ENCODE data around the gene MAIP1. TPM values are rescaled to one million over a fixed set of nuclear protein-coding genes. Genes with fewer than 3 reads are reported as not detected.

MAIP1 gene
- total RNA-seq, 1 donor from 2014 or later, result 18.1 TPM

GRCh38 chr2:199968126-199968525 lies 12.7 kb downstream of the MAIP1 start:
- no peak for DNase-seq
- no peak for TF ChIP-seq CTCF (IDR thresholded peaks at IDR 0.05; ENCODE audit: partially characterized antibody, unreplicated experiment)
- no peak overlapping the region for H3K4me3 Mint-ChIP-seq (ENCODE audit: unreplicated experiment)
- H3K27ac Mint-ChIP-seq (ENCODE audit: unreplicated experiment), result no peak overlapping the region
- H3K4me1 Mint-ChIP-seq (ENCODE audit: low read depth, unreplicated experiment), result no peaks in the 10 kb centered on the region
- H3K9me3 Mint-ChIP-seq (ENCODE audit: unreplicated experiment), result no peaks in the 10 kb centered on the region
- no peaks in the 10 kb centered on the region for H3K36me3 Mint-ChIP-seq (ENCODE audit: unreplicated experiment)
- no peaks in the 10 kb centered on the region for H3K27me3 Mint-ChIP-seq (ENCODE audit: unreplicated experiment)

GRCh38 chr2:199972088-199972626 lies 16.8 kb downstream of the MAIP1 start:
- H3K4me1 Mint-ChIP-seq (ENCODE audit: low read depth, unreplicated experiment), result no peaks in the 10 kb centered on the region
- H3K9me3 Mint-ChIP-seq (ENCODE audit: unreplicated experiment), result no peaks in the 10 kb centered on the region
- no peak overlapping the region for H3K4me3 Mint-ChIP-seq (ENCODE audit: unreplicated experiment)
- DNase-seq, result no peak
- no peaks in the 10 kb centered on the region for H3K36me3 Mint-ChIP-seq (ENCODE audit: unreplicated experiment)
- H3K27me3 Mint-ChIP-seq (ENCODE audit: unreplicated experiment), result no peaks in the 10 kb centered on the region
- no peak for TF ChIP-seq CTCF (IDR thresholded peaks at IDR 0.05; ENCODE audit: partially characterized antibody, unreplicated experiment)
- H3K27ac Mint-ChIP-seq (ENCODE audit: unreplicated experiment), result no peak overlapping the region

GRCh38 chr2:199973703-199974102 lies 18.3 kb downstream of the MAIP1 start:
- no peak for DNase-seq
- Mint-ChIP-seq H3K4me3 (ENCODE audit: unreplicated experiment) (no peak overlapping the region), H3K9me3 (ENCODE audit: unreplicated experiment) (no peaks in the 10 kb centered on the region), H3K27ac (ENCODE audit: unreplicated experiment) (no peak overlapping the region), H3K36me3 (ENCODE audit: unreplicated experiment) (no peaks in the 10 kb centered on the region), H3K4me1 (ENCODE audit: low read depth, unreplicated experiment) (no peaks in the 10 kb centered on the region), H3K27me3 (ENCODE audit: unreplicated experiment) (no peaks in the 10 kb centered on the region)
- TF ChIP-seq CTCF (IDR thresholded peaks at IDR 0.05; ENCODE audit: partially characterized antibody, unreplicated experiment), result peak; percentile 50

- no peak overlapping the region for H3K27ac Mint-ChIP-seq (ENCODE audit: unreplicated experiment)
- H3K4me3 Mint-ChIP-seq (ENCODE audit: unreplicated experiment), result no peak overlapping the region
- H3K4me1 Mint-ChIP-seq (ENCODE audit: low read depth, unreplicated experiment), result peaks cover 5% of the 10 kb centered on the region
- no peaks in the 10 kb centered on the region for H3K9me3 Mint-ChIP-seq (ENCODE audit: unreplicated experiment)
- H3K36me3 Mint-ChIP-seq (ENCODE audit: unreplicated experiment), result no peaks in the 10 kb centered on the region
- H3K27me3 Mint-ChIP-seq (ENCODE audit: unreplicated experiment), result no peaks in the 10 kb centered on the region
- no peak for TF ChIP-seq CTCF (IDR thresholded peaks at IDR 0.05; ENCODE audit: partially characterized antibody, unreplicated experiment)
- no peak for DNase-seq
These were observed 20.0 kb downstream of the MAIP1 start for GRCh38 chr2:199975273-199975895.

- Mint-ChIP-seq H3K36me3 (ENCODE audit: unreplicated experiment) (no peaks in the 10 kb centered on the region), H3K27ac (ENCODE audit: unreplicated experiment) (no peak overlapping the region), H3K27me3 (ENCODE audit: unreplicated experiment) (no peaks in the 10 kb centered on the region), H3K4me3 (ENCODE audit: unreplicated experiment) (no peak overlapping the region), H3K9me3 (ENCODE audit: unreplicated experiment) (no peaks in the 10 kb centered on the region), H3K4me1 (ENCODE audit: low read depth, unreplicated experiment) (peaks cover 9% of the 10 kb centered on the region)
- TF ChIP-seq CTCF (IDR thresholded peaks at IDR 0.05; ENCODE audit: partially characterized antibody, unreplicated experiment), result no peak
- no peak for DNase-seq
These were observed 22.6 kb downstream of the MAIP1 start for GRCh38 chr2:199977984-199978415.

All from glutamatergic neuron (in vitro differentiated cells).